Measurements from ENCODE around the gene GADD45G. TPM values are rescaled to one million over a fixed set of nuclear protein-coding genes. Genes with fewer than 3 reads are reported as not detected.

GADD45G gene
- total and polyA plus RNA-seq, 2 experiments from 2014 or later, result 12.7 to 24.1 TPM

GRCh38 chr9:89629081-89629976, 24.5 kb downstream of the GADD45G start:
- Histone ChIP-seq H3K4me1 (ENCODE audit: insufficient read depth) (no peaks in the 10 kb centered on the region), H3K27me3 (ENCODE audit: insufficient read depth) (no peaks in the 10 kb centered on the region), H3K4me2 (no peak overlapping the region), H3F3A (replicated peaks; ENCODE audit: low read depth) (no peaks in the 10 kb centered on the region), H3K36me3 (ENCODE audit: insufficient read depth) (no peaks in the 10 kb centered on the region), H4K20me1 (replicated peaks; ENCODE audit: insufficient read depth) (no peaks in the 10 kb centered on the region), H3K4me3 (no peak overlapping the region), H2AFZ (peak overlapping the region; percentile 81), H3K27ac (ENCODE audit: low read depth) (no peak overlapping the region), H3K9me2 (ENCODE audit: insufficient read depth) (peaks cover 3% of the 10 kb centered on the region; the same call in 1 of the 2 replicates), H3K79me2 (replicated peaks; ENCODE audit: insufficient read depth) (no peaks in the 10 kb centered on the region)
- no peak for ATAC-seq
- Mint-ChIP-seq H3K9me3 (no peaks in the 10 kb centered on the region), H3K27ac (no peak overlapping the region), H3K27me3 (ENCODE audit: insufficient read depth, low read depth, poor library complexity) (peaks cover 10% of the 10 kb centered on the region), H3K4me3 (no peak overlapping the region), H3K4me1 (peaks cover 5% of the 10 kb centered on the region), H3K36me3 (ENCODE audit: low read depth) (no peaks in the 10 kb centered on the region)
- no peak for DNase-seq (ENCODE audit: low spot score)
- TF ChIP-seq REST (IDR thresholded peaks at IDR 0.05; ENCODE audit: unreplicated experiment) (no peak), STAT1 (IDR thresholded peaks at IDR 0.05; ENCODE audit: unreplicated experiment) (no peak), ETS1 (IDR thresholded peaks at IDR 0.05) (no peak), EZH2phosphoT487 (IDR thresholded peaks at IDR 0.05; ENCODE audit: unreplicated experiment) (no peak)

GRCh38 chr9:89630508-89630907, 25.7 kb downstream of the GADD45G start:
- H4K20me1 ChIP-seq (replicated peaks; ENCODE audit: insufficient read depth), result no peaks in the 10 kb centered on the region
- TF ChIP-seq ETS1 (IDR thresholded peaks at IDR 0.05) (no peak), EZH2phosphoT487 (IDR thresholded peaks at IDR 0.05; ENCODE audit: unreplicated experiment) (no peak), JUNB (IDR thresholded peaks at IDR 0.05; ENCODE audit: unreplicated experiment) (no peak), REST (IDR thresholded peaks at IDR 0.05; ENCODE audit: unreplicated experiment) (no peak)
- H3K4me1 ChIP-seq (ENCODE audit: insufficient read depth), result no peaks in the 10 kb centered on the region
- Mint-ChIP-seq H3K27me3 (ENCODE audit: insufficient read depth, low read depth, poor library complexity) (peaks cover 10% of the 10 kb centered on the region), H3K4me3 (no peak overlapping the region), H3K27ac (no peak overlapping the region), H3K4me1 (peaks cover 5% of the 10 kb centered on the region), H3K36me3 (ENCODE audit: low read depth) (no peaks in the 10 kb centered on the region), H3K9me3 (no peaks in the 10 kb centered on the region)
- ATAC-seq (no peak), DNase-seq (ENCODE audit: low spot score) (no peak)
- H2AFZ ChIP-seq, result peak overlapping the region; percentile 81; the same call in 1 of the 2 replicates
- H3K4me2 ChIP-seq, result no peak overlapping the region
- H3K79me2 ChIP-seq (replicated peaks; ENCODE audit: insufficient read depth), result no peaks in the 10 kb centered on the region
- H3K9me2 ChIP-seq (ENCODE audit: insufficient read depth), result peaks cover 3% of the 10 kb centered on the region; the same call in 1 of the 2 replicates
- H3K36me3 ChIP-seq (ENCODE audit: insufficient read depth), result no peaks in the 10 kb centered on the region
- no peak overlapping the region for H3K27ac ChIP-seq (ENCODE audit: low read depth)
- no peaks in the 10 kb centered on the region for H3F3A ChIP-seq (replicated peaks; ENCODE audit: low read depth)
- no peaks in the 10 kb centered on the region for H3K27me3 ChIP-seq (ENCODE audit: insufficient read depth)
- no peak overlapping the region for H3K4me3 ChIP-seq
